Measurements from ENCODE around the gene SESTD1.

Gene SESTD1

GRCh38 chr2:179233083-179233490 lies 31.5 kb downstream of the SESTD1 start:
- ATAC-seq, result no peak
- TF ChIP-seq PPARA (CRISPR knock-in tag; IDR thresholded peaks at IDR 0.05; ENCODE audit: borderline replicate concordance), result no peak

- TF ChIP-seq CSDC2 (CRISPR knock-in tag; IDR thresholded peaks at IDR 0.05) (no peak), CSRNP3 (CRISPR knock-in tag; IDR thresholded peaks at IDR 0.05) (no peak), ZNF565 (CRISPR knock-in tag; conservative IDR thresholded peaks at IDR 0.05; ENCODE audit: low read depth) (no peak), ZC3H10 (CRISPR knock-in tag; IDR thresholded peaks at IDR 0.05) (no peak), ZNF8 (CRISPR knock-in tag; IDR thresholded peaks at IDR 0.05) (no peak), TOX (CRISPR knock-in tag; IDR thresholded peaks at IDR 0.05; ENCODE audit: borderline replicate concordance) (no peak), PPARA (CRISPR knock-in tag; IDR thresholded peaks at IDR 0.05; ENCODE audit: borderline replicate concordance) (no peak), TSHZ2 (CRISPR knock-in tag; IDR thresholded peaks at IDR 0.05) (no peak), ZFP3 (CRISPR knock-in tag; IDR thresholded peaks at IDR 0.05) (no peak), BACH2 (CRISPR knock-in tag; IDR thresholded peaks at IDR 0.05; ENCODE audit: borderline replicate concordance) (no peak), ZFP30 (CRISPR knock-in tag; IDR thresholded peaks at IDR 0.05) (no peak), ARNTL (CRISPR knock-in tag; IDR thresholded peaks at IDR 0.05; ENCODE audit: borderline replicate concordance, low read depth) (no peak), CREB5 (CRISPR knock-in tag; IDR thresholded peaks at IDR 0.05; ENCODE audit: low read depth) (no peak), GLIS3 (CRISPR knock-in tag; IDR thresholded peaks at IDR 0.05) (no peak), OSR1 (CRISPR knock-in tag; IDR thresholded peaks at IDR 0.05) (no peak), ESRRG (CRISPR knock-in tag; IDR thresholded peaks at IDR 0.05) (no peak), TCF4 (CRISPR knock-in tag; IDR thresholded peaks at IDR 0.05; ENCODE audit: borderline replicate concordance) (no peak)
Observed at GRCh38 chr2:179226961-179227259, 37.7 kb downstream of the SESTD1 start.

GRCh38 chr2:179226203-179226960 lies 38.2 kb downstream of the SESTD1 start:
- no peak for ATAC-seq
- TF ChIP-seq ISL1 (CRISPR knock-in tag; IDR thresholded peaks at IDR 0.05), result no peak
- TF ChIP-seq ZFP3 (CRISPR knock-in tag; IDR thresholded peaks at IDR 0.05), result no peak
- no peak for TF ChIP-seq ESRRG (CRISPR knock-in tag; IDR thresholded peaks at IDR 0.05)
- TF ChIP-seq CSDC2 (CRISPR knock-in tag; IDR thresholded peaks at IDR 0.05), result no peak
- TF ChIP-seq PATZ1 (CRISPR knock-in tag; IDR thresholded peaks at IDR 0.05; ENCODE audit: borderline replicate concordance), result no peak
- no peak for TF ChIP-seq BACH2 (CRISPR knock-in tag; IDR thresholded peaks at IDR 0.05; ENCODE audit: borderline replicate concordance)
- no peak for TF ChIP-seq ZNF70 (CRISPR knock-in tag; IDR thresholded peaks at IDR 0.05)
- no peak for TF ChIP-seq ARNTL (CRISPR knock-in tag; IDR thresholded peaks at IDR 0.05; ENCODE audit: borderline replicate concordance, low read depth)
- TF ChIP-seq RARB (CRISPR knock-in tag; IDR thresholded peaks at IDR 0.05), result no peak
- no peak for TF ChIP-seq POU6F1 (CRISPR knock-in tag; IDR thresholded peaks at IDR 0.05; ENCODE audit: borderline replicate concordance, low read depth)
- TF ChIP-seq GLIS3 (CRISPR knock-in tag; IDR thresholded peaks at IDR 0.05), result no peak
- no peak for TF ChIP-seq ZNF8 (CRISPR knock-in tag; IDR thresholded peaks at IDR 0.05)
- no peak for TF ChIP-seq TOX (CRISPR knock-in tag; IDR thresholded peaks at IDR 0.05; ENCODE audit: borderline replicate concordance)
- no peak for TF ChIP-seq TCF4 (CRISPR knock-in tag; IDR thresholded peaks at IDR 0.05; ENCODE audit: borderline replicate concordance)
- TF ChIP-seq OSR1 (CRISPR knock-in tag; IDR thresholded peaks at IDR 0.05), result no peak
- TF ChIP-seq PPARA (CRISPR knock-in tag; IDR thresholded peaks at IDR 0.05; ENCODE audit: borderline replicate concordance), result no peak
- TF ChIP-seq ZC3H10 (CRISPR knock-in tag; IDR thresholded peaks at IDR 0.05), result no peak
- no peak for TF ChIP-seq ZFP30 (CRISPR knock-in tag; IDR thresholded peaks at IDR 0.05)
- no peak for TF ChIP-seq ZNF565 (CRISPR knock-in tag; conservative IDR thresholded peaks at IDR 0.05; ENCODE audit: low read depth)

More at GRCh38 chr2:179226961-179227259, 37.7 kb downstream of the SESTD1 start:
- no peak for ATAC-seq

Data from SK-N-SH treated with all-trans-retinoic acid at 6 μM for 48 hours (cell line).